ENCODE measurements around the gene PXT1. TPM values are rescaled to one million over a fixed set of nuclear protein-coding genes. Genes with fewer than 3 reads are reported as not detected.
A peak's percentile ranks its signal among the peaks of the same experiment; 100 is the strongest.
"Not testable (repeated sequence)": the region's sequence is repeated elsewhere in the genome, so short reads cannot be mapped to it uniquely, and the experiment has no call there.

Gene PXT1, protein sequence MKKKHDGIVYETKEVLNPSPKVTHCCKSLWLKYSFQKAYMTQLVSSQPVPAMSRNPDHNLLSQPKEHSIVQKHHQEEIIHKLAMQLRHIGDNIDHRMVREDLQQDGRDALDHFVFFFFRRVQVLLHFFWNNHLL
- total RNA-seq (2014; rRNA removed; shearing (Covaris generic)) = not detected in 2 replicates
- polyA plus RNA-seq (2015; cell fraction: cytosol; rRNA removed) = 0.03 TPM in 1 of 2 replicates, not detected in the other
- not detected in 2 replicates for polyA plus RNA-seq (2015; cell fraction: nucleus; rRNA removed)

DNA sequence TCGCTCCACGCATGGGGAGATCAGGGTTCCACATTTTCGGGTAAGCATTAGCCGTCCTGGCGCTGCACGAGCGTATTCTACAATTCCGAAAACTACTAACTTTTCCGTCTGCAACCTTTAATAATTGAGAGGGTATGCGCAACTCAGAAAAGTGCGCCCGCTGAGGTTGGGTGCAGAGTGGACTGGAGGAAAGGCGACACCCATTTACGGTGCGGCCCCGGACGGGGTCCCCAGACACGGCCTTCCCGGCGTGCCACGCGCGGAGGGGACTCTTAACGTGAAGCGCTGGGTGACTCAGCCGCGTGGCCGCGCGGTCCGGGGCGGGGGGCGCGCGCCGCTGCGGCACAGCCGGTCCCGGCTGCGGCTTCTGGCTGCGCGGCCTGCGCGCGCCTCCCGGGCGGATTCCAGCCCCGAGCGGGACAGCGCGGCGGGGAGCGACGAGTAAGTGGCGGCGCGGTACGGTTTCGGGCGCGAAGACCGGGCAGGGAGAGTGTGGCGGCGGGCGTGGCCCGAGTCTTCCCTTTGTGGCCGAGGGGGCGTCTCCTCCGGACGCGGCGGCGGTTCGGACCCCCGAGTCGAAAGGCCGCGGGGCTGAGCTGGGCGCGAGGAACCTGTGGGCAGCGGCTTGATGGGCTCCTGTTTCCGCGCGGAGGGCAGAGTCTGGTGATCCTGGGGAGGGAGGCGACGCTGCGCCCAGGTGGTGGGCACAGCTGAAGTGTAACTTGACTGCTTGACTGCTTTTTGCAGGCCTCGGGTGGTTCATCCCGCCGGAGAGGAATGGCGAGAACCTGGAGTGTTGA is at the start of gene PXT1, which contains the start of gene KCTD20:
PXT1 (minus strand) TSS at position 184 of the 800 bp plus-strand sequence. CDS start 16,772 bp downstream, outside the sequence.
KCTD20 (plus strand) TSS at position 330 of the 800 bp plus-strand sequence. CDS start 27,098 bp downstream, outside the sequence.
- peak; percentile 83 for DNase-seq (ENCODE audit: low read depth)

DNA sequence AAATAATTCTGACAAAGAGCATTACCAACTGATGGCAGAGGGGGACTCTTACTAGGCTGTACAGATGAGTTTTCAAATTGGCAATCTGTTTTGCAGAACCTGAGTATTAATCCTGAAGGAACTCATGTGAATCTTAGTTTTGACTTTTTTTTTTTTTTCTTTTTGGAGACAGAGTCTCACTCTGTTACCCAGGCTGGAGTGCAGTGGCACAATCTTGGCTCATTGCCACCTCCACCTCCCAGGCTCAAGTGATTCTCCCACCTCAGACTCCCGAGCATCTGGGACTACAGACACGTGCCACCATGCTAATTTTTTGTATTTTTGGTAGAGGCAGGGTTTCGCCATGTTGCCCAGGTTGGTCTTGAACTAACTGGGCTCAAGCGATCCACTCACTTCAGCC is 49.4 kb upstream of the PXT1 start:
- no peak for DNase-seq (ENCODE audit: low read depth)

DNA sequence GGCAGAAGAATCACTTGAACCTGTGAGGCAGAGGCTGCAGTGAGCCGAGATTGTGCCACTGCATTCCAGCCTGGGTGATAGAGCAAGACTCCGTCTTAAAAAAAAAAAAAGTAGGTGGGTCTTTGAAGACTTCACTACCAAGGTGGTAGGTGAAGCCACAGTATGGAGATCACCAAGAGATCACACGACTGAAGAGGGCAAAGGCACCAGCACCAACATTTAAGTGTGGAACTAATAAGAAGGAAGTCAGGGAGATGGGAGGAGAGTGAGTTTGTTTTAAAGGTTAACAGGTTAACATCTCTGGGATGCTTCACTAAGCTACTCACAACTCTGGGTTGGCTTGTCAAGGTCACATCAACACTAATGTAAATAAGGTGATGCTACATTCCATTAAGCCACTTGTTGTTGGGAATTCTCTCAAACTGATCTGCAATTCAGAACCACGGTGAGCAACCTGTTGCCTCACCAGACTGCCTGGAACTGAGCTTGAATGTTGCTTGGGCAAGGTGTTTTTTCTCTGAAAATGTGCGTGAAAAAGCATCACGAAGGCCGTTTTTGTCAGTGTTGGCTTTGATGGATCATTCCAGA is 48.8 kb upstream of the PXT1 start:
- no peak for DNase-seq (ENCODE audit: low read depth)

DNA sequence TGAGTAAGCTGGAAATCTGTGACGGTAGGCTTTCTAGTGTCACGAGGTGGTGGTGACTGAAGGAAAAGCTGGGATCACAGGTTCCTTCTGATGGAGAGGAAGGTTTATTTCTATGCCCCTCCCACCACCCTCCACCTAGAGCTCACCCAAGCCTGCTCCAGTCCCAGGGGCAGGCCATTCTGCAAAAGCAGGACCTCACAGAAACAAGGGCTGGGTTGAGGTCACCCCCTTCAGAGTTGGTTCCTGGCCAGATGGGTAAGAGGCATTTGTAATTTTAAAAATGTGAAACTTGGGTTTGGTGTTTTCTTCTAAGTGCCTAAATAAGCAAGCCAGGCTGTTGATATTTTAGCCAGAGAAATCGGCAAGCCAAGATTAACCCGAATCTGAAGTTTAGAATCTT is 46.8 kb upstream of the PXT1 start:
- no peak for DNase-seq (ENCODE audit: low read depth)

DNA sequence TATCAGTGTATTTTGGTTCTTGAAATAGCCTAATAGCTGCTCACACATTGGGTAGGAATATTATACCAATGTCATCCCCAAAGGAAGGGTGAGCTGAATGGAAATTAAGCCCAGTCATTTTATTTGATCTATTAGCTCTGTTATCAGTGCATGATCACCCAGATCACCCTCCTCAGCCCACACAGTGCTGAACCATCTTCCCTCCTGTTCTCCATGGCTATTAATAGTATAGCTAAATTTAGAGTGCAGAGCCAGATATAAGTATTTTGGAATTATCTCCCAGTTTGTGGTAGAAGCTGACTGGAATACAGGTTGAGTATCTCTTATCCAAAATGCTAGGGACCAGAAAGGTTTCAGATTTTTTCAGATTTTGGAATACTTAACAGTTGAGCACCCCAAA is 45.6 kb upstream of the PXT1 start:
- DNase-seq (ENCODE audit: low read depth) = no peak

DNA sequence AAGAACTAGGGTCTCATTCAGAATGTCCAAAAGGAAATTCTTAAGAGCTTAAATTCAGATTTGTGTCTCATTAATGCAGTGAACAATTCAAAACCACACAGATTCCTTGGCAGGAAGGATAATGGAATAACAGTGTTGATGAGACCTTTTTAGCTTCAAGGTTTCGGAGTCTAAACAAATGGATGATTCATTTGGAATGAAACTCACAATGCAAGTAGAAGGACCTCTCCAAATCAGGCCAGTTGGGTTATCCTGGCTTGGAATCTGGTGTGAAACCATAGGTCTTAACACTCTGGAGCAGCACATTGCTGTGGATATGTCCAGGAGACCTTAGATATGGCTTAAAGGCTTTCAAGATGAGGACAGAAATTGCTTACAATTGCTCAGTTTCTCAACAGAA is 45.0 kb upstream of the PXT1 start:
- no peak for DNase-seq (ENCODE audit: low read depth)

DNA sequence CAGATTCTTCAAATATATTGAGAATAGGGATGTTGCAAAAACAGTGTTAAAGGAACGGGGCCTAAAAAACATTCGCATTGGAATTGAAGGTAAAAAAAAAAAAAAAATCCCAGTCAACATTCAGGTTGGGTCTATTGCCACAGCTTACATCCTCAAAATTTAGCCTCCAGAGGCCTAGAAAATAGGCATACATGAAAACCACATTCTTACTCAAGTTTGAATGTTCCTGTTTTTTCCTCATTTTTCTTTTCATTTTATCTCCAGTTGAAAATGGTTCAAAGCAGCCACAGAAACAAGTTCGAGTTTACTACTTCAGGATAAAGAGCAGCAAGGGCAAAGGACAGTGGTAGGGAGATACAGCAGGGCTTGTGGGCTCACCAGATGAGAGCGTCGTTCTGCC is 42.1 kb upstream of the PXT1 start:
- no peak for DNase-seq (ENCODE audit: low read depth)

DNA sequence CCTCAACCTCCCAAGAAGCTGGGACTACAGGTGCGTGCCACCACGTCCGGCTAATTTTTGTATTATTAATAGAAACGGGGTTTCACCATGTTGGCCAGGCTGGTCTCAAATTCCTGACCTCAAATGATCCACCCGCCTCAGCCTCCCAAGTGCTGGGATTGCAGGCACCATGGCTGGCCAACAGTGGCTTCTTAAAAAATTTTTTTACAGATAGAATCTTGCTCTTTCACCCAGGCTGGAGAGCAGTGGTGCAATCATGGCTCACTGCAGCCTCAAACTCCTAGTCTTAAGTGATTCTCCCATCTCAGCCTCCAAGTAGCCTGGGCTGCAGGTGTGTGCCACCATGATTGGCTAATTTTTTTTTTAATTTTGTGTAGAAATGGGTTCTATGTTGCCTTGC is 40.7 kb upstream of the PXT1 start:
- DNase-seq (ENCODE audit: low read depth) = not testable (repeated sequence)

DNA sequence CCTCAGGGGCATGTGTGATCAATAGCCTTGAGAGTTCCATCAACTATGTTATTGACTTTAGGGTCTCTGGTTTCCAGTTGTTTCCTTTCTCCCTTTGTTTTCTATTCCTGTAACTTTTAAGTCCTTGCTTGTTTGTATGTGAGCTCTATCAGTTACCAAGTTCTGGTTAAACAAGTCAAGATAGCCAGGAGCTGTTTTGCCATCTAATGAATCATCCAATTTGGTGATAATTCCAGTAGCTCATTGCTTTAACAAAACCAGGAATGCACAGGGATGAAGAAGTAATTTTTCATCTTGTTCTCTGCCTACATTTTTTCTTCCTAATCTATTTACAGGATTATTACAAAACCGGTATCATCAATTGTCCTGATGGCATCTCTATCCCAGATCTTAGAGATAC is 36.6 kb upstream of the PXT1 start:
- no peak for DNase-seq (ENCODE audit: low read depth)

DNA sequence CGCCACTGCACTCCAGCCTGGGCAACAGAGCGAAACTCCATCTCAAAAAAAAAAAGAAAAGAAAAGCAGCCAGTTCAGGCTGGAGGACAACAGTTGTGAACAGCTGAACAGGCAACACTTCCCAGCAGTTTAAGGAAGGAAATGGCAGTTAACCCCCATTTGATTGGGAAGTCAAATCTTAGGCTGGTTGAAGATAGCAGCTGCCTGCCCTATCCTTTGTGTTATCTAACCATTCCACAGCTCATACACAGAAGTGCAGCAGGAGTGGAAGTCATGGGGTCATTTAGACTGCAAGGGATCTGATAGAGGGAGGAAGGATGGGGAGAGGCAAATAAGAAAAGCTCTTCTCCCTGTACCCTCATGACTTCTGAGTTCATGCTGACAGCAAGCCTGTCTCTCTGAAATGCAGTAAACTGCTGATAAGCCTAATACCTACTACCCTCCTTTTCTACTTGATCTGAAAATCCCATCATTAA is 35.4 kb upstream of the PXT1 start:
- no peak for DNase-seq (ENCODE audit: low read depth)

DNA sequence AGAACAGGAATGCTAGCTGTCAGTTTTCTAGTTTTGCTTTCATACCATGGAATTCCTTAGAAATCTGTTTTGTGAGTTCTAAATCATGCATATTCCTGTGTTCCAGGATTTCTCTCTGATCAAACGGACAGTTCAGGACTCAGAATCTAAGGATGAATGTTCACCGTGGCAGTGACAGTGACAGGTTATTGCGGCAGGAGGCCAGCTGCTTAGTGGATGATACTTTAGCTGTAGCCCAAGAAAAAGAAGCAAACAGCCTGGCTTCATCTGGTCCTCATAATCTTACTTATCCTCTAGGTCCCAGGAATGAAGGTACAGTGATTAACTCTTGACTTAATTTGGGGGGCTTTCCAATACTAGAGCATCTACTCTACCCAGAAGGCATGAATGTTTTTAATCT is 27.3 kb upstream of the PXT1 start:
- no peak for DNase-seq (ENCODE audit: low read depth)

DNA sequence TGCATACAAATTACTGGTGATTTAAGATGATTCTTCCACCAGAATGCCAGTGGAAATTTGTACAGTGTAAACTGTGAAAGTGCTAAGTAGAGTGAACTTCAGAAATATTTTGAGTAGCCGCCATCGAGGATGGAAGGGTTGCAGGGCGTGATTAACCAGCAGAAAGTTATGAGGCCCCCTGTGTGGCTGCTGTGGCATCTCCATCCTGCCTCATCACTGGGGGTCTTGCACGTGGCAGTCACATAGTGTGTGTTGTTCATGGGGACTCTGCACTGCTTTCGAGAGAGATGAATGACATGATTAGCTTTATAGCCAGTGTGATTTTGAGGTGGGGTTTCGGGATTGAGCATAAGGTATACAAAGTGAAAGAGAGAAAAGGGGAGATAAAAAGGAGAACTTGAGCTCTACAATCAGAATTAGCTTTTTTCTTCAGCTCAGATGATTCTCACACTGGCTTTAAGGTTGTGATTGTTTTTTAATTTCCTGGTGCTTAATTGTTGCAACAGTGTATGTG is 26.6 kb upstream of the PXT1 start:
- DNase-seq (ENCODE audit: low read depth) = no peak

DNA sequence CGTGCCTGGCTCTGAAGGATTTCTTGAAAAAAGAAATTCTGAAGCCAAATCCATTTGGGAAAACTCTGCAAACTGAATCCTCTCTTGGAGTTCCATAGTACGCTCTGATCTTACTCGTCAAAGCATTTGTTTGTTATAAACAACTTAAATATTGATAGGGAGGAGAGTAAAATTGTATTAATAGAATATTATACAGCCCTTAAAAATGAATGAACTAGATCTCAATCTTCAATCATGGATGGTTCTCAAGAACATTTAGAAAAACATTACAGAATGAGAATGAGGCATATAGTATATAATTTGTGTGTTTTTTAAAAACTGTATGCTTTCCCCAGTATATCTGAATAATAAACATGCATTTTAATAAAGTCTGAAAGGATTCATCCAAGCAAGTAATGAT is 25.0 kb upstream of the PXT1 start:
- no peak for DNase-seq (ENCODE audit: low read depth)

DNA sequence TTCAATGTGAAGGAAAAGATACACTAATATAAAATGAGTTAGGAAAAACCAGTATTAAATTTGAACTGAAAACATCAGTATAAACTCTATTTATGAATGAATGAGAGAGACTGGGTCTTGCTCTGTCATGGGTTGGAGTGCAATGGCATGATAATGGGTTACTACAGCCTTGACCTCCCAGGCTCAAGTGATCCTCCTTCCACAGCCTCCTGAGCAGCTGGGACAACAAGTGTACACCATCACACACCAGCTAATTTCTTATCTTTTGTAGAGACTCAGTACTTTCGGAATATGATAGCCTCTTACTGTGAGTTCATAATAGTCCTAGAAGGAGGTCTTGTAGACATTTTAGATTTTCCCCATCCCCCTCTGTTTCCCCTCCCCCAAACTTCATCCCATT is 21.6 kb upstream of the PXT1 start:
- no peak for DNase-seq (ENCODE audit: low read depth)

DNA sequence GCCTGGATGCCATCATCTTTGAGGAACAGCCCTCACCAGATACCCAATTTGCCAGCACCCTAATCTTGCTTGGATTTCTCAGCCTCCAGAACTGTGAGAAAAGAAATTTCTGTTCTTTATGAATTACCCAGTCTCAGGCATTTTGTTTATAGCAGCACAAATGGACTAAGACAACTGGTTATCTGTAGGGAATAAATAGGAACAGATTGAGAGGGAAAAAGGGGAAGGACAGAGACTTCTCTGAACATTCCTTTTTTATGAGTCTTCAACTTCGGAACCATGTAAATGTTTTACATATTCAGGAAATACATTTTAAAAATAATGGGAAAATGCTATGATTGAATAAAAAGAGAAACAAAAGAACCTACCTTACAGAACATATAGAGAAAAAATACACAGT is 21.0 kb upstream of the PXT1 start:
- no peak for DNase-seq (ENCODE audit: low read depth)

DNA sequence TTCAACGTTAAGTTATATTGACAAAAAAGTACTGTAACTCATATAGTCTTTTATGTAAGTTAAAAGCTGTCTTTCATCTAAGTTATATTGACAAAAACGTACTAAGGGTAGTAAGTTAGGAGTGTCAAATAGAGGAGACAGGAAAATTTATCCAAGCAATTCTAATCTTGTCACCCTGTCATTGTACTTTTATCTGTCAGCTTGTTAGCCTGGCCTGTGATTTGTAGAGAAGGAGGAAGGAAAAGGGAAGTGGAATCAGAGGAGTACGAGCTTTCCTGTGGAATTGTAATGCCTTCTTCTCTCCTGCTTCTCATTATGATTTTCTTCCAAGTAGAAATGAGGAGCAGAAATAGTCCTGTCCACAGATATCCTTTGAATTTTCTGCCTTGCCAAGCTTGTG is 19.0 kb upstream of the PXT1 start:
- no peak for DNase-seq (ENCODE audit: low read depth)

DNA sequence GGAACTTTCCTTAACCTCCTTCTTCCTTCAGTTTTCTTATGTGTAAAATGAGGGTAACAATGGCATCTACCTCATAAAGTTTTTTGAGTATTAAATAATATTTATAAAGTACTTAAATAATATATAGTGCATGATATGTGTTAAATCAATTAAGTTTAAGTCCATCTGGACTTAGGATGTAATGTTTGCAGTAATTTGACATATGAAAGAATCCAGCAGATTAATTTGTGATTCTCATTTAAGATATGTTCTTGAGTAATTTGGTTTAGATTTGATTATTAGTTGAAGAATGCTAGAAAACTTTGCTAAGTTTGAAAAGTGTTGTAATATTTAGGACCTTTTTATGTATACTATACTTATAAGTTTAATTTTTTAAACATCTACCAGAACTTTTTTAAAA is 18.3 kb upstream of the PXT1 start:
- DNase-seq (ENCODE audit: low read depth) = no peak

DNA sequence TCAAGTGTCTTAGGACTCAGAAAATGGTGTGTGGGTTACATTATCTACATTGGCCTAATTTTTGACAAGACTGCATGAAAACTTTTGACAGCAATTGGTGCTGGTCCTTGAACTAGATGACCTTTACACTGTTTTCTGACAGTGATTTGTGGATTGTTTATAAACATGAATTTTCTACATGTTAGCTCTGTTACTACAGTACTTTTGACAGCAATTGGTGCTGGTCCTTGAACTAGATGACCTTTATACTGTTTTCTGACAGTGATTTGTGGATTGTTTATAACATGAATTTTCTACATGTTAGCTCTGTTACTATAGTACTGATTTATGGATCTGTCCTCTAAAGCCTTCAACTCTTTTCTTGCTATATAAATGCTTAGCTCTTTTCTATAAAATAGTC is 16.8 kb upstream of the PXT1 start:
- DNase-seq (ENCODE audit: low read depth) = no peak

DNA sequence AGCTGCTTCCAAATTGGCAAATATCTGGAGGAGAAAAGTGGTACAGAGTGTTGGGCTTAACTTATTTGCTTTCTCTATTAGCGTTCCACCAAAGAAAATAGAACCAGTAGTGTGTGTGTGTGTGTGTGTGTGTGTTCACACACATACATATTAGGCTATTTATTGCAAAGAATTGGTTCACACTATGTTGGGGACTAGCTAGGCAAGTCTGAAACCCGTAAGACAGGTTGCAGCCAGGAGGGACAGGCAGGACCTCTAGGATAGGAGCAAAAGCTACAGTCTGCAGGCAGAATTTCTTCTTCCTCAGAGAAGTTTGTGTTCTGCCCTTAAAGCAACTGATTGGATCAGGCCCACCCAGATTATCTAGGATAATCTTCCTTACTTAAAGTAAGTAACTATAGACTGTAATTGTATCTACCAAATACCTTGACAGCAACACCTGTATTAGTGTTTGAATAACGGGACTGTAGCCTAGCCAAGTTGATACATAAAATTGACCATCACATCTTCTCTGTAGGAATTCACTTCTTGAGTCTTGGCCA is 12.9 kb upstream of the PXT1 start:
- no peak for DNase-seq (ENCODE audit: low read depth)

DNA sequence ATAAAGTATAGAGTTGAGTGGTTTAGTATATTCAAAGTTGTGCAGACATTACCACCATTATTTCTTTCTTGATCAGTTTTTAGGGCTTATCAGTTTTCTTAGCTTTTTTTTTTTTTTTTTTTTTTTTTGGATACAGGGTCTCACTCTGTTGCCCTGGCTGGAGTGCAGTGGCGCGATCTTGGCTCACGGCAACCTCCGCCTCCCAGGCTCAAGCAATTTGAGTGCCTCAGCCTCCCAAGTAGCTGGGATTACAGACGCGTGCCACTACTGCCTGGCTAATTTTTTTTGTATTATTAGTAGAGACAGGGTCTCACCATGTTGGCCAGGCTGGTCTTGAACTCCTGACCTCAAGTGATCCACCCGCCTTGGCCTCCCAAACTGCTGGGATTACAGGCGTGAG is 10.2 kb upstream of the PXT1 start:
- not testable (repeated sequence) for DNase-seq (ENCODE audit: low read depth)

DNA sequence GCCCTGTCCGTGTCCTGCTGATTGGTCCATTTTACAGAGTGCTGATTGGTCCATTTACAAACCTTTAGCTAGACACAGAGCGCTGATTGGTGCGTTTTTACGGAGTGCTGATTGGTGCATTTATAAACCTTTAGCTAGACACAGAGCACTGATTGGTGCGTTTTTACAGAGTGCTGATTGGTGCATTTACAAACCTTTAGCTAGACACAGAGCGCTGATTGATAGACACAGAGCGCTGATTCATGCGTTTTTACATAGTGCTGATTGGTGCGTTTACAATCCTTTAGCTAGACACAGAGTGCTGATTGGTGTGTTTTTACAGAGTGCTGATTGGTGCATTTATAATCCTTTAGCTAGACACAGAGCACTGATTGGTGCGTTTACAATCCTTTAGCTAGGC is 6.5 kb upstream of the PXT1 start:
- not testable (repeated sequence) for DNase-seq (ENCODE audit: low read depth)

DNA sequence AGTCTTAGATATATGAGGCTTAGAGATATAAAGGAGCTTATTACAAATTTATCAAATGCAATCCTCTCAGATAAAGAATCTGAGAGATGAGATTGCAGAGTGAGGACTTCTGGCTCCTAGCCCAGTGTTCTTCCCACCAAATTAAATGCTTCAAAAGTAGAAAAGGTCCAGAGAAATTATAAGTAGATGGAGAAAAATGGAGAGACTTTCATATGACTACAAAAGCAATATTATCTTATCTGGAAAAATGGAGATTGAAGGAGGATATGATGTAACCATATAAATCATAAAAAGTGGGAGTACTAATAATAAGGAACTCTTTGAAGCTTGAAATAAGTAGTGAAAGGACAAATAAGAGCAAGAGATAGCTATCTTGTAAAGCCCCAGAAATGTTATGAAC is 3.0 kb upstream of the PXT1 start:
- DNase-seq (ENCODE audit: low read depth) = no peak

All from HT1080 (cell line).